ENCODE results near the gene TTLL12.

TTLL12 gene

GRCh38 chr22:43200031-43200430 lies 13.1 kb upstream of the TTLL12 start (continued):
- TF ChIP-seq ISL1 (CRISPR knock-in tag; IDR thresholded peaks at IDR 0.05) = no peak

GRCh38 chr22:43199541-43199940 lies 12.6 kb upstream of the TTLL12 start:
- no peak for ATAC-seq

GRCh38 chr22:43198936-43199335 lies 12.0 kb upstream of the TTLL12 start:
- ATAC-seq = no peak
- TF ChIP-seq TCF4 (CRISPR knock-in tag; IDR thresholded peaks at IDR 0.05; ENCODE audit: borderline replicate concordance) (no peak), PATZ1 (CRISPR knock-in tag; IDR thresholded peaks at IDR 0.05; ENCODE audit: borderline replicate concordance) (no peak), ESRRG (CRISPR knock-in tag; IDR thresholded peaks at IDR 0.05) (no peak), TOX (CRISPR knock-in tag; IDR thresholded peaks at IDR 0.05; ENCODE audit: borderline replicate concordance) (no peak), OSR1 (CRISPR knock-in tag; IDR thresholded peaks at IDR 0.05) (no peak), CREB5 (CRISPR knock-in tag; IDR thresholded peaks at IDR 0.05; ENCODE audit: low read depth) (no peak), ZFP3 (CRISPR knock-in tag; IDR thresholded peaks at IDR 0.05) (no peak), ISL1 (CRISPR knock-in tag; IDR thresholded peaks at IDR 0.05) (no peak), GLIS3 (CRISPR knock-in tag; IDR thresholded peaks at IDR 0.05) (no peak), ARNTL (CRISPR knock-in tag; IDR thresholded peaks at IDR 0.05; ENCODE audit: borderline replicate concordance, low read depth) (no peak)

More at GRCh38 chr22:43199541-43199940, 12.6 kb upstream of the TTLL12 start:
- TF ChIP-seq BACH2 (CRISPR knock-in tag; IDR thresholded peaks at IDR 0.05; ENCODE audit: borderline replicate concordance) (no peak), GLIS3 (CRISPR knock-in tag; IDR thresholded peaks at IDR 0.05) (no peak), ISL1 (CRISPR knock-in tag; IDR thresholded peaks at IDR 0.05) (no peak), TSHZ2 (CRISPR knock-in tag; IDR thresholded peaks at IDR 0.05) (no peak), TOX (CRISPR knock-in tag; IDR thresholded peaks at IDR 0.05; ENCODE audit: borderline replicate concordance) (no peak), CREB5 (CRISPR knock-in tag; IDR thresholded peaks at IDR 0.05; ENCODE audit: low read depth) (no peak), OSR1 (CRISPR knock-in tag; IDR thresholded peaks at IDR 0.05) (no peak), RARB (CRISPR knock-in tag; IDR thresholded peaks at IDR 0.05) (no peak), POU6F1 (CRISPR knock-in tag; IDR thresholded peaks at IDR 0.05; ENCODE audit: borderline replicate concordance, low read depth) (no peak), ESRRG (CRISPR knock-in tag; IDR thresholded peaks at IDR 0.05) (no peak)

- no peak for ATAC-seq
- no peak for TF ChIP-seq PPARA (CRISPR knock-in tag; IDR thresholded peaks at IDR 0.05; ENCODE audit: borderline replicate concordance)
- TF ChIP-seq ZNF70 (CRISPR knock-in tag; IDR thresholded peaks at IDR 0.05) = no peak
- TF ChIP-seq POU6F1 (CRISPR knock-in tag; IDR thresholded peaks at IDR 0.05; ENCODE audit: borderline replicate concordance, low read depth) = no peak
- no peak for TF ChIP-seq ESRRG (CRISPR knock-in tag; IDR thresholded peaks at IDR 0.05)
- no peak for TF ChIP-seq TSHZ2 (CRISPR knock-in tag; IDR thresholded peaks at IDR 0.05)
- no peak for TF ChIP-seq SNAI2 (CRISPR knock-in tag; IDR thresholded peaks at IDR 0.05)
- TF ChIP-seq BACH2 (CRISPR knock-in tag; IDR thresholded peaks at IDR 0.05; ENCODE audit: borderline replicate concordance) = no peak
- TF ChIP-seq ZFP30 (CRISPR knock-in tag; IDR thresholded peaks at IDR 0.05) = no peak
- no peak for TF ChIP-seq ZNF565 (CRISPR knock-in tag; conservative IDR thresholded peaks at IDR 0.05; ENCODE audit: low read depth)
- no peak for TF ChIP-seq GLIS3 (CRISPR knock-in tag; IDR thresholded peaks at IDR 0.05)
- no peak for TF ChIP-seq ISL1 (CRISPR knock-in tag; IDR thresholded peaks at IDR 0.05)
- TF ChIP-seq ZNF8 (CRISPR knock-in tag; IDR thresholded peaks at IDR 0.05) = no peak
- no peak for TF ChIP-seq CREB5 (CRISPR knock-in tag; IDR thresholded peaks at IDR 0.05; ENCODE audit: low read depth)
Observed at GRCh38 chr22:43198126-43198525, 11.2 kb upstream of the TTLL12 start.

Measured in SK-N-SH treated with all-trans-retinoic acid at 6 μM for 48 hours (cell line).